ENCODE results near the gene BAHD1.
"Not testable (repeated sequence)": the region's sequence is repeated elsewhere in the genome, so short reads cannot be mapped to it uniquely, and the experiment has no call there.

Gene BAHD1

GRCh38 chr15:40443255-40443654 lies 2.5 kb downstream of the BAHD1 start:
- in situ Hi-C loops (cut with MboI; ENCODE audit: low sequenced_read_pairs): no loop called here

- in situ Hi-C loops (cut with MboI; ENCODE audit: low sequenced_read_pairs): no loop called here
Observed at GRCh38 chr15:40443846-40444245, 3.1 kb downstream of the BAHD1 start.

- in situ Hi-C loops (cut with MboI; ENCODE audit: low sequenced_read_pairs): no loop called here
Observed at GRCh38 chr15:40444736-40445135, 4.0 kb downstream of the BAHD1 start.

GRCh38 chr15:40445421-40445922 lies 4.7 kb downstream of the BAHD1 start:
- in situ Hi-C loops (cut with MboI; ENCODE audit: low sequenced_read_pairs): no loop called here

- in situ Hi-C loops (cut with MboI; ENCODE audit: low sequenced_read_pairs): no loop called here
Observed at GRCh38 chr15:40446144-40446543, 5.4 kb downstream of the BAHD1 start.

GRCh38 chr15:40448354-40448753 lies 7.6 kb downstream of the BAHD1 start:
- in situ Hi-C loops (cut with MboI; ENCODE audit: low sequenced_read_pairs): no loop called here

GRCh38 chr15:40449275-40449674 lies 8.5 kb downstream of the BAHD1 start:
- in situ Hi-C loops (cut with MboI; ENCODE audit: low sequenced_read_pairs): no loop called here

GRCh38 chr15:40450047-40450446 lies 9.3 kb downstream of the BAHD1 start:
- in situ Hi-C loops (cut with MboI; ENCODE audit: low sequenced_read_pairs): no loop called here

GRCh38 chr15:40451527-40452158 lies 10.9 kb downstream of the BAHD1 start:
- in situ Hi-C loops (cut with MboI; ENCODE audit: low sequenced_read_pairs): no loop called here

- in situ Hi-C loops (cut with MboI; ENCODE audit: low sequenced_read_pairs): no loop called here
Observed at GRCh38 chr15:40452296-40453090, 11.7 kb downstream of the BAHD1 start.

- in situ Hi-C loops (cut with MboI; ENCODE audit: low sequenced_read_pairs): not testable (repeated sequence)
Observed at GRCh38 chr15:40453941-40454340, 13.2 kb downstream of the BAHD1 start.

GRCh38 chr15:40454904-40455391 lies 14.2 kb downstream of the BAHD1 start:
- in situ Hi-C loops (cut with MboI; ENCODE audit: low sequenced_read_pairs): no loop called here

GRCh38 chr15:40456299-40456712 lies 15.6 kb downstream of the BAHD1 start:
- in situ Hi-C loops (cut with MboI; ENCODE audit: low sequenced_read_pairs): no loop called here

- in situ Hi-C loops (cut with MboI; ENCODE audit: low sequenced_read_pairs): no loop called here
Observed at GRCh38 chr15:40456738-40457137, 16.0 kb downstream of the BAHD1 start.

GRCh38 chr15:40458495-40459371 lies 18.0 kb downstream of the BAHD1 start:
- in situ Hi-C loops (cut with MboI; ENCODE audit: low sequenced_read_pairs): no loop called here

- in situ Hi-C loops (cut with MboI; ENCODE audit: low sequenced_read_pairs): no loop called here
Observed at GRCh38 chr15:40459391-40460015, 18.8 kb downstream of the BAHD1 start.

GRCh38 chr15:40460404-40460803 lies 19.7 kb downstream of the BAHD1 start:
- in situ Hi-C loops (cut with MboI; ENCODE audit: low sequenced_read_pairs): no loop called here

- in situ Hi-C loops (cut with MboI; ENCODE audit: low sequenced_read_pairs): no loop called here
Observed at GRCh38 chr15:40461958-40462357, 21.2 kb downstream of the BAHD1 start.

GRCh38 chr15:40463279-40463678 lies 22.5 kb downstream of the BAHD1 start:
- in situ Hi-C loops (cut with MboI; ENCODE audit: low sequenced_read_pairs): no loop called here

- in situ Hi-C loops (cut with MboI; ENCODE audit: low sequenced_read_pairs): no loop called here
Observed at GRCh38 chr15:40463886-40464545, 23.3 kb downstream of the BAHD1 start.

Measured in HL-60/S4 (cell line).